Epithelial cell of esophagus (primary cell): ENCODE data around the gene AP4E1.

ENCODE experiments used
- DNase-seq: peaks from one replicate; pipeline ENCODE4 v3.0.0; 2010; ENCODE audit warnings: low read depth
- H3K4me3 ChIP-seq: 2 replicates; pipeline ENCODE4 v1.5.1; 2011; ENCODE audit warnings: mild to moderate bottlenecking, low read length, control low read depth
- CTCF ChIP-seq: IDR thresholded peaks from 2 replicates; pipeline ENCODE4 v1.5.1; 2011; ENCODE audit warnings: low read depth, mild to moderate bottlenecking, low read length, control low read depth, inconsistent platforms; ENCODE audit not compliant: insufficient read depth; ENCODE audit errors: missing control alignments

Gene AP4E1

GRCh38 chr15:50964075-50964474 is 55.6 kb downstream of the AP4E1 start:
- H3K4me3 ChIP-seq = no peak overlapping the region
- DNase-seq = no peak
- TF ChIP-seq CTCF = no peak

- H3K4me3 ChIP-seq = no peak overlapping the region
- no peak for TF ChIP-seq CTCF
- DNase-seq = peak; percentile 44
These were observed 59.9 kb downstream of the AP4E1 start for GRCh38 chr15:50968353-50968752.

GRCh38 chr15:50970524-50970923 is 62.0 kb downstream of the AP4E1 start:
- TF ChIP-seq CTCF = no peak
- no peak for DNase-seq
- H3K4me3 ChIP-seq = no peak overlapping the region

- TF ChIP-seq CTCF = no peak
- no peak for DNase-seq
- H3K4me3 ChIP-seq = no peak overlapping the region
These were observed 62.6 kb downstream of the AP4E1 start for GRCh38 chr15:50971115-50971514.

- TF ChIP-seq CTCF = no peak
- no peak for DNase-seq
These were observed 63.1 kb downstream of the AP4E1 start for GRCh38 chr15:50971542-50971941.

GRCh38 chr15:50973605-50974004 is 65.1 kb downstream of the AP4E1 start:
- no peak overlapping the region for H3K4me3 ChIP-seq
- no peak for DNase-seq
- TF ChIP-seq CTCF = no peak

More at GRCh38 chr15:50971542-50971941, 63.1 kb downstream of the AP4E1 start:
- no peak overlapping the region for H3K4me3 ChIP-seq

GRCh38 chr15:50977162-50977561 is 68.7 kb downstream of the AP4E1 start:
- DNase-seq = no peak
- H3K4me3 ChIP-seq = no peak overlapping the region
- TF ChIP-seq CTCF = no peak
